Adrenal gland (tissue), 5 donors: ENCODE results near the gene BBX.

Source experiments
- POLR2A ChIP-seq, 2 donors: fragments of 450-650 bp; IDR thresholded peaks; one replicate each; pipeline ENCODE4 v1.6.1; 2017; ENCODE audit warnings: antibody characterized with exemption in 2 of 2, mild to moderate bottlenecking in 2 of 2, moderate library complexity in 1 of 2
- TF ChIP-seq, protein P1 (sequence below), 6 experiments: fragments of 450-650 bp in 4 of 6; fragments of 200-600 bp in 2 of 6; sonication (generic) in 1 of 6; IDR thresholded peaks; 1 replicate in 5 of 6; 2 replicates in 1 of 6; pipeline versions ENCODE4 v1.5.1 to v1.8.0; 2016 to 2021; ENCODE audit warnings: antibody characterized with exemption in 6 of 6, mild to moderate bottlenecking in 2 of 6, moderate library complexity in 1 of 6
- donor health status: DM: no; HTN: no; CAD: no.

DNA sequence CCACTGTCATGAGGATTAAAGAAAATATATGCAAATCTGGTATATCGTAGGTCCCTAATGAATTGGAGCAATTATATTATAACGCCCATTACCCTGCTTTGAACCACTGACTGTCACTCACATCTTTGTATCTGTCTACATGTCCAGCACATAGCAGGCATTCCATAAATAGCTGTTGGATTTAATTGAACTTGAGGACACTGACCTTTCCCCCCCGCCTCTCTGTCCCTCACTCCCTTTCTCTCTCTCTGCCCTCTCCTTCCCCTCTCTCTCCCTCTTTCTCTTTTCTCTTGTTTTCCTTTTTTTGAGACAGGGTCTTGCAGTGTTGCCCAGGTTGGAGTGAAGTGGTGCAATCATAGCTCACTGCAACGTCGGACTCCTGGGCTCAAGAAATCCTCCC lies 335.1 kb downstream of the BBX start:
- TF ChIP-seq, protein P1, sequence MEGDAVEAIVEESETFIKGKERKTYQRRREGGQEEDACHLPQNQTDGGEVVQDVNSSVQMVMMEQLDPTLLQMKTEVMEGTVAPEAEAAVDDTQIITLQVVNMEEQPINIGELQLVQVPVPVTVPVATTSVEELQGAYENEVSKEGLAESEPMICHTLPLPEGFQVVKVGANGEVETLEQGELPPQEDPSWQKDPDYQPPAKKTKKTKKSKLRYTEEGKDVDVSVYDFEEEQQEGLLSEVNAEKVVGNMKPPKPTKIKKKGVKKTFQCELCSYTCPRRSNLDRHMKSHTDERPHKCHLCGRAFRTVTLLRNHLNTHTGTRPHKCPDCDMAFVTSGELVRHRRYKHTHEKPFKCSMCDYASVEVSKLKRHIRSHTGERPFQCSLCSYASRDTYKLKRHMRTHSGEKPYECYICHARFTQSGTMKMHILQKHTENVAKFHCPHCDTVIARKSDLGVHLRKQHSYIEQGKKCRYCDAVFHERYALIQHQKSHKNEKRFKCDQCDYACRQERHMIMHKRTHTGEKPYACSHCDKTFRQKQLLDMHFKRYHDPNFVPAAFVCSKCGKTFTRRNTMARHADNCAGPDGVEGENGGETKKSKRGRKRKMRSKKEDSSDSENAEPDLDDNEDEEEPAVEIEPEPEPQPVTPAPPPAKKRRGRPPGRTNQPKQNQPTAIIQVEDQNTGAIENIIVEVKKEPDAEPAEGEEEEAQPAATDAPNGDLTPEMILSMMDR (IDR thresholded peaks at IDR 0.05), result no peak
- no peak for TF ChIP-seq POLR2A (IDR thresholded peaks at IDR 0.05)
